Measurements from ENCODE around the gene KRTAP10-9. TPM values are rescaled to one million over a fixed set of nuclear protein-coding genes. Genes with fewer than 3 reads are reported as not detected.
"Not testable (repeated sequence)": the region's sequence is repeated elsewhere in the genome, so short reads cannot be mapped to it uniquely, and the experiment has no call there.

KRTAP10-9 gene
- total RNA-seq, 1 experiment from 2014 or later: not detected

DNA sequence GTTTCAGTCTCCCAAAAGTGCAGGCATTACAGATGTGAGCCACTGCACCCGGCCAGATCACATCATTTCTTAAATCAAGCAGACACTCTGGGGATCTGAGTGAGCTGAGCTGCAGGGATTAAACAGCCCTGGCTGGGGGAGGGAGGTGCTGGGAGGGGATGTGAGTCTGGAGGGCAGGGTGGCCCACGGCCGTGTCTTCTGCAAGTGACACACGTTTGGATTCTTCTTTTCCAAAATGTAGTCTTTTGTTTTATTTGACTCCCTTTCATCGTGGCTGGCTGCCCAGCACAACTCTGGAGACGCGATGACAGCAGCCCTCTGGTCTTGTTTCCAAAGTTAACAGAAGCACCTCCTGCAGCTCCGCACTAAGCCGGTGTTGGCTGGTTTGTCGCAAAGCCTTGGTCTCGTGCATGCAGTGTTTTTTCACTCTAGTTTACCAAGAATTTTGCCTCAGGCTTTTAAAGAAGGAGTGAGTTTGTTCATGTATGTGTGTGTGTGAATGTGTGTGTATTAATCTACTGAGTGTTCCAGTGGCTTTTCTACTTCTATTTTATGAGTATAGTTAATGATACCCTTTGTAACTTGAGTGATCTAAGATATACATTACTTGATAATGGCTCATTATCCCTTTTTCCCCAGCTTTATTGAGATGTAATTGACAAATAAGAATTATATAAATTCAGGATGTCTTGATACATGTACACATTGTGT is 43.6 kb upstream of the KRTAP10-9 start:
- no peak overlapping the region for H2AFZ ChIP-seq (ENCODE audit: low read length)
- no peak overlapping the region for H3K4me2 ChIP-seq (ENCODE audit: low read depth, low read length, poor library complexity, severe bottlenecking)
- H3K9me2 ChIP-seq (replicated peaks; ENCODE audit: insufficient read depth, low read length): no peaks in the 10 kb centered on the region
- H4K20me1 ChIP-seq (ENCODE audit: insufficient read depth, low read depth, low read length): no peaks in the 10 kb centered on the region
- H3K27ac ChIP-seq (ENCODE audit: low read length): no peak overlapping the region
- no peak for DNase-seq
- H3K27me3 ChIP-seq (ENCODE audit: low read length): no peaks in the 10 kb centered on the region
- no peak overlapping the region for H3K4me3 ChIP-seq (ENCODE audit: low read length)
- no peaks in the 10 kb centered on the region for H3K4me1 ChIP-seq (ENCODE audit: low read length)
- H3K9ac ChIP-seq (ENCODE audit: low read length): no peak overlapping the region
- H3K36me3 ChIP-seq (ENCODE audit: insufficient read depth, low read length): no peaks in the 10 kb centered on the region
- H3K9me3 ChIP-seq (ENCODE audit: low read length): no peaks in the 10 kb centered on the region
- no peaks in the 10 kb centered on the region for H3K79me2 ChIP-seq (ENCODE audit: low read length)

GRCh38 chr21:44583800-44584147 is 43.1 kb upstream of the KRTAP10-9 start:
- Histone ChIP-seq H3K79me2 (ENCODE audit: low read length) (no peaks in the 10 kb centered on the region), H3K9ac (ENCODE audit: low read length) (no peak overlapping the region), H3K27ac (ENCODE audit: low read length) (no peak overlapping the region), H3K36me3 (ENCODE audit: insufficient read depth, low read length) (no peaks in the 10 kb centered on the region), H2AFZ (ENCODE audit: low read length) (no peak overlapping the region), H3K9me2 (replicated peaks; ENCODE audit: insufficient read depth, low read length) (no peaks in the 10 kb centered on the region), H3K4me2 (ENCODE audit: low read depth, low read length, poor library complexity, severe bottlenecking) (no peak overlapping the region), H3K4me3 (ENCODE audit: low read length) (no peak overlapping the region), H3K9me3 (ENCODE audit: low read length) (no peaks in the 10 kb centered on the region), H3K4me1 (ENCODE audit: low read length) (no peaks in the 10 kb centered on the region), H4K20me1 (ENCODE audit: insufficient read depth, low read depth, low read length) (no peaks in the 10 kb centered on the region), H3K27me3 (ENCODE audit: low read length) (no peaks in the 10 kb centered on the region)
- no peak for DNase-seq

- H3K4me1 ChIP-seq (ENCODE audit: low read length): no peaks in the 10 kb centered on the region
- no peaks in the 10 kb centered on the region for H3K36me3 ChIP-seq (ENCODE audit: insufficient read depth, low read length)
- no peaks in the 10 kb centered on the region for H3K79me2 ChIP-seq (ENCODE audit: low read length)
- no peak overlapping the region for H3K4me3 ChIP-seq (ENCODE audit: low read length)
- no peaks in the 10 kb centered on the region for H3K27me3 ChIP-seq (ENCODE audit: low read length)
- H3K4me2 ChIP-seq (ENCODE audit: low read depth, low read length, poor library complexity, severe bottlenecking): no peak overlapping the region
- H3K9me3 ChIP-seq (ENCODE audit: low read length): no peaks in the 10 kb centered on the region
- no peak overlapping the region for H3K9ac ChIP-seq (ENCODE audit: low read length)
- H2AFZ ChIP-seq (ENCODE audit: low read length): no peak overlapping the region
- DNase-seq: no peak
- no peak overlapping the region for H3K27ac ChIP-seq (ENCODE audit: low read length)
- no peaks in the 10 kb centered on the region for H3K9me2 ChIP-seq (replicated peaks; ENCODE audit: insufficient read depth, low read length)
- H4K20me1 ChIP-seq (ENCODE audit: insufficient read depth, low read depth, low read length): no peaks in the 10 kb centered on the region
Measured at GRCh38 chr21:44585892-44586291, 41.0 kb upstream of the KRTAP10-9 start.

- Histone ChIP-seq H3K27me3 (ENCODE audit: low read length) (no peaks in the 10 kb centered on the region), H4K20me1 (ENCODE audit: insufficient read depth, low read depth, low read length) (no peaks in the 10 kb centered on the region), H3K36me3 (ENCODE audit: insufficient read depth, low read length) (no peaks in the 10 kb centered on the region), H3K27ac (ENCODE audit: low read length) (no peak overlapping the region), H3K9ac (ENCODE audit: low read length) (no peak overlapping the region), H3K9me3 (ENCODE audit: low read length) (no peaks in the 10 kb centered on the region), H3K9me2 (replicated peaks; ENCODE audit: insufficient read depth, low read length) (no peaks in the 10 kb centered on the region), H3K4me2 (ENCODE audit: low read depth, low read length, poor library complexity, severe bottlenecking) (no peak overlapping the region), H2AFZ (ENCODE audit: low read length) (no peak overlapping the region), H3K4me3 (ENCODE audit: low read length) (no peak overlapping the region), H3K4me1 (ENCODE audit: low read length) (no peaks in the 10 kb centered on the region), H3K79me2 (ENCODE audit: low read length) (no peaks in the 10 kb centered on the region)
- no peak for DNase-seq
Measured at GRCh38 chr21:44589094-44589493, 37.8 kb upstream of the KRTAP10-9 start.

DNA sequence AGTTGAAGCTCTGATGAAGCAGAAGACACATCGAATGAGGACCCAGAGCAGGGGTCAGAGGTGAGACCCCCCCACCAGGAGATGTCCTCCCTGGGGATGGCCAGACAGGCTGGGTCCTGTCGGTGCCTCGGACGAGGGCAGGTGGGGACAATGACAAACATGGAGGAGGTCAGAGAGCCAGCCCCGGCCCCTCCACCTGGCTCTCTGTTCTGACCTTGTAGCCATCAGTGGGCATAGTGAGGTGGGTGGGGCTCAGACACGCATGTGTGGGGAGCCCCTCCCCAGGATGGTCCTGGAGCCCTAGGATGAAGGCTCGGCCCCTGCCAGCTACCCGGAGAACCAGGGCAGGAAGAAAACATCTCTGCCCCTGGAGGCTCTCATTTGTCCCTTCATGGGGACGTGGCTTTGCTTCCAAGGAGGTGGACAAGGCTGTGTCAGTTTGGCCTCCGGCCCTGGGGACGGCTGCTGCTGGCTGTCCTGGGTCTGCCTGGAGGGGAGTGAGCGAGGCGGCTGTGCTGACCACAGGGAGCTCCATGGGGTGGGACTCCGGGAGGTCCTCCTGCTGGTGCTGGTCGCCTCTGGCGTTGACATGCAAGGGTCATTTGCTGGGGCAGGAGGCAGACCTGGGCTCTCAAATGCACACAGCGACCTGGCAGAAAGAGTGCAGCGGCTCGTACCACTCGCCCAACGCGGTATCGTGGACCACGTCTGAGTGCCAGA is 37.1 kb upstream of the KRTAP10-9 start:
- no peaks in the 10 kb centered on the region for H3K9me3 ChIP-seq (ENCODE audit: low read length)
- H3K9ac ChIP-seq (ENCODE audit: low read length): no peak overlapping the region
- no peaks in the 10 kb centered on the region for H3K9me2 ChIP-seq (replicated peaks; ENCODE audit: insufficient read depth, low read length)
- no peaks in the 10 kb centered on the region for H3K4me1 ChIP-seq (ENCODE audit: low read length)
- H3K36me3 ChIP-seq (ENCODE audit: insufficient read depth, low read length): no peaks in the 10 kb centered on the region
- no peaks in the 10 kb centered on the region for H3K79me2 ChIP-seq (ENCODE audit: low read length)
- no peak overlapping the region for H2AFZ ChIP-seq (ENCODE audit: low read length)
- no peak overlapping the region for H3K4me3 ChIP-seq (ENCODE audit: low read length)
- H3K27me3 ChIP-seq (ENCODE audit: low read length): no peaks in the 10 kb centered on the region
- no peaks in the 10 kb centered on the region for H4K20me1 ChIP-seq (ENCODE audit: insufficient read depth, low read depth, low read length)
- DNase-seq: no peak
- H3K27ac ChIP-seq (ENCODE audit: low read length): no peak overlapping the region
- no peak overlapping the region for H3K4me2 ChIP-seq (ENCODE audit: low read depth, low read length, poor library complexity, severe bottlenecking)

DNA sequence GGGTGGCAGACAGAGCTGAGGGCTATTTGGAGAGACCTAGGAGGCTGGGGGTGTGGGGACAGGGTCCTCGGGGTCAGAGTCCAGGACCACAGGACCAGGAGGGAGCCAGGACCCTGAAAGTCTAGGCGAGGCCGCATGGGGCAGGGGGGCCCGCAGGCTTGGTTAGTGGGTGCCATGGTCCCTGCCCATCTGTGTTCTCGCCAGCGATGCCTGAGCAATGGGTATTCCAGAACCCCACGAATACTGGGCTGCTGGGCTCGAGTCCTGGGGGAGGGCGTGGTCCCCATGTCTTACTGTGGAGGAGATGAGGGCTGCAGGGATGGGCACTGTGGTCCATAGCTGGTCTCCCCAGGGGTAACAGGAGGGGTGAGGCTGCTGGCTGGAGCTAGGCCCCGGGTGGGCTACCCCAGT is 36.6 kb upstream of the KRTAP10-9 start:
- Histone ChIP-seq H3K36me3 (ENCODE audit: insufficient read depth, low read length) (no peaks in the 10 kb centered on the region), H2AFZ (ENCODE audit: low read length) (no peak overlapping the region), H3K9me3 (ENCODE audit: low read length) (no peaks in the 10 kb centered on the region), H3K4me3 (ENCODE audit: low read length) (no peak overlapping the region), H3K27ac (ENCODE audit: low read length) (no peak overlapping the region), H3K4me2 (ENCODE audit: low read depth, low read length, poor library complexity, severe bottlenecking) (no peak overlapping the region), H3K9me2 (replicated peaks; ENCODE audit: insufficient read depth, low read length) (no peaks in the 10 kb centered on the region), H3K79me2 (ENCODE audit: low read length) (no peaks in the 10 kb centered on the region), H4K20me1 (ENCODE audit: insufficient read depth, low read depth, low read length) (no peaks in the 10 kb centered on the region), H3K27me3 (ENCODE audit: low read length) (no peaks in the 10 kb centered on the region), H3K9ac (ENCODE audit: low read length) (no peak overlapping the region), H3K4me1 (ENCODE audit: low read length) (no peaks in the 10 kb centered on the region)
- no peak for DNase-seq

GRCh38 chr21:44590897-44591800 is 35.7 kb upstream of the KRTAP10-9 start:
- not testable (repeated sequence) for H3K9ac ChIP-seq (ENCODE audit: low read length); H3K9me3 ChIP-seq (ENCODE audit: low read length); H3K27me3 ChIP-seq (ENCODE audit: low read length); H3K9me2 ChIP-seq (replicated peaks; ENCODE audit: insufficient read depth, low read length); H3K4me1 ChIP-seq (ENCODE audit: low read length); H4K20me1 ChIP-seq (ENCODE audit: insufficient read depth, low read depth, low read length); H3K36me3 ChIP-seq (ENCODE audit: insufficient read depth, low read length); H3K4me2 ChIP-seq (ENCODE audit: low read depth, low read length, poor library complexity, severe bottlenecking); H3K79me2 ChIP-seq (ENCODE audit: low read length); DNase-seq; H2AFZ ChIP-seq (ENCODE audit: low read length); H3K4me3 ChIP-seq (ENCODE audit: low read length); H3K27ac ChIP-seq (ENCODE audit: low read length)

GRCh38 chr21:44591801-44592130 is 35.1 kb upstream of the KRTAP10-9 start:
- H2AFZ ChIP-seq (ENCODE audit: low read length); H3K4me1 ChIP-seq (ENCODE audit: low read length); H4K20me1 ChIP-seq (ENCODE audit: insufficient read depth, low read depth, low read length): not testable (repeated sequence)

More at GRCh38 chr21:44591801-44592130, 35.1 kb upstream of the KRTAP10-9 start:
- not testable (repeated sequence) for DNase-seq; H3K9ac ChIP-seq (ENCODE audit: low read length); H3K4me3 ChIP-seq (ENCODE audit: low read length); H3K79me2 ChIP-seq (ENCODE audit: low read length); H3K4me2 ChIP-seq (ENCODE audit: low read depth, low read length, poor library complexity, severe bottlenecking); H3K27ac ChIP-seq (ENCODE audit: low read length); H3K9me3 ChIP-seq (ENCODE audit: low read length); H3K27me3 ChIP-seq (ENCODE audit: low read length); H3K9me2 ChIP-seq (replicated peaks; ENCODE audit: insufficient read depth, low read length); H3K36me3 ChIP-seq (ENCODE audit: insufficient read depth, low read length)

Measured in Karpas-422 (cell line).